ENCODE measurements around the gene FEZF1.
"Not testable (repeated sequence)": the region's sequence is repeated elsewhere in the genome, so short reads cannot be mapped to it uniquely, and the experiment has no call there.

Gene FEZF1

GRCh38 chr7:122291189-122291588 is 13.4 kb downstream of the FEZF1 start:
- H3K4me3 ChIP-seq (ENCODE audit: low read length): no peak overlapping the region
- no peak for DNase-seq (ENCODE audit: low read depth)
- no peak for TF ChIP-seq CTCF (conservative IDR thresholded peaks at IDR 0.05; ENCODE audit: low read length)

GRCh38 chr7:122290476-122290875 is 14.1 kb downstream of the FEZF1 start:
- no peak overlapping the region for H3K4me3 ChIP-seq (ENCODE audit: low read length)
- no peak for TF ChIP-seq CTCF (conservative IDR thresholded peaks at IDR 0.05; ENCODE audit: low read length)
- no peak for DNase-seq (ENCODE audit: low read depth)

- no peak for TF ChIP-seq CTCF (conservative IDR thresholded peaks at IDR 0.05; ENCODE audit: low read length)
- DNase-seq (ENCODE audit: low read depth): no peak
- no peak overlapping the region for H3K4me3 ChIP-seq (ENCODE audit: low read length)
Observed at GRCh38 chr7:122289426-122289825, 15.1 kb downstream of the FEZF1 start.

- DNase-seq (ENCODE audit: low read depth); H3K4me3 ChIP-seq (ENCODE audit: low read length): not testable (repeated sequence)
Observed at GRCh38 chr7:122284608-122285007, 19.9 kb downstream of the FEZF1 start.

- H3K4me3 ChIP-seq (ENCODE audit: low read length): no peak overlapping the region
- no peak for TF ChIP-seq CTCF (conservative IDR thresholded peaks at IDR 0.05; ENCODE audit: low read length)
- no peak for DNase-seq (ENCODE audit: low read depth)
Observed at GRCh38 chr7:122273117-122273516, 31.4 kb downstream of the FEZF1 start.

- no peak overlapping the region for H3K4me3 ChIP-seq (ENCODE audit: low read length)
- no peak for TF ChIP-seq CTCF (conservative IDR thresholded peaks at IDR 0.05; ENCODE audit: low read length)
- DNase-seq (ENCODE audit: low read depth): no peak
Observed at GRCh38 chr7:122269241-122269640, 35.3 kb downstream of the FEZF1 start.

- TF ChIP-seq CTCF (conservative IDR thresholded peaks at IDR 0.05; ENCODE audit: low read length): no peak
- H3K4me3 ChIP-seq (ENCODE audit: low read length): no peak overlapping the region
- DNase-seq (ENCODE audit: low read depth): no peak
Observed at GRCh38 chr7:122268101-122268500, 36.4 kb downstream of the FEZF1 start.

GRCh38 chr7:122262246-122262645 is 42.3 kb downstream of the FEZF1 start:
- TF ChIP-seq CTCF (conservative IDR thresholded peaks at IDR 0.05; ENCODE audit: low read length): no peak
- no peak overlapping the region for H3K4me3 ChIP-seq (ENCODE audit: low read length)
- DNase-seq (ENCODE audit: low read depth): no peak

All from AG10803 (cell line).